GM18909 (cell line): Measurements from ENCODE around the gene CTNNA2.

Experiments used
- ATAC-seq: cut with Tn5 transposase; IDR thresholded peaks from one replicate; pipeline ENCODE4 v1.9.1; 2021; ENCODE audit warnings: mild to moderate bottlenecking; ENCODE audit not compliant: unreplicated experiment, poor library complexity

CTNNA2 gene

GRCh38 chr2:79697200-79697599 lies 184.3 kb downstream of the CTNNA2 start:
- ATAC-seq, result no peak

GRCh38 chr2:79700651-79701050 lies 187.8 kb downstream of the CTNNA2 start:
- no peak for ATAC-seq

- ATAC-seq, result no peak
These were observed 190.1 kb downstream of the CTNNA2 start for GRCh38 chr2:79702905-79703304.

GRCh38 chr2:79711098-79711497 lies 198.2 kb downstream of the CTNNA2 start:
- no peak for ATAC-seq

- no peak for ATAC-seq
These were observed 200.4 kb downstream of the CTNNA2 start for GRCh38 chr2:79713131-79713785.

GRCh38 chr2:79714283-79714682 lies 201.4 kb downstream of the CTNNA2 start:
- no peak for ATAC-seq

GRCh38 chr2:79715338-79715737 lies 202.5 kb downstream of the CTNNA2 start:
- no peak for ATAC-seq

- ATAC-seq, result no peak
These were observed 203.4 kb downstream of the CTNNA2 start for GRCh38 chr2:79716266-79716665.

GRCh38 chr2:79717364-79718007 lies 204.6 kb downstream of the CTNNA2 start:
- ATAC-seq, result no peak

- no peak for ATAC-seq
These were observed 208.2 kb downstream of the CTNNA2 start for GRCh38 chr2:79721061-79721460.

- ATAC-seq, result no peak
These were observed 209.1 kb downstream of the CTNNA2 start for GRCh38 chr2:79721966-79722365.

- no peak for ATAC-seq
These were observed 211.0 kb downstream of the CTNNA2 start for GRCh38 chr2:79723830-79724229.

- no peak for ATAC-seq
These were observed 216.7 kb downstream of the CTNNA2 start for GRCh38 chr2:79729532-79729931.

GRCh38 chr2:79734518-79734917 lies 221.7 kb downstream of the CTNNA2 start:
- ATAC-seq, result no peak

GRCh38 chr2:79740879-79741443 lies 228.1 kb downstream of the CTNNA2 start:
- no peak for ATAC-seq

- ATAC-seq, result no peak
These were observed 237.5 kb downstream of the CTNNA2 start for GRCh38 chr2:79750321-79750720.

- no peak for ATAC-seq
These were observed 244.7 kb downstream of the CTNNA2 start for GRCh38 chr2:79757526-79757925.

GRCh38 chr2:79758042-79758441 lies 245.2 kb downstream of the CTNNA2 start:
- ATAC-seq, result no peak

GRCh38 chr2:79758749-79759282 lies 246.0 kb downstream of the CTNNA2 start:
- ATAC-seq, result no peak

- ATAC-seq, result no peak
These were observed 258.1 kb downstream of the CTNNA2 start for GRCh38 chr2:79770926-79771325.

GRCh38 chr2:79771493-79771892 lies 258.6 kb downstream of the CTNNA2 start:
- ATAC-seq, result no peak

- ATAC-seq, result no peak
These were observed 261.2 kb downstream of the CTNNA2 start for GRCh38 chr2:79774016-79774415.
